ENCODE results near the gene MAFG.

DNA sequence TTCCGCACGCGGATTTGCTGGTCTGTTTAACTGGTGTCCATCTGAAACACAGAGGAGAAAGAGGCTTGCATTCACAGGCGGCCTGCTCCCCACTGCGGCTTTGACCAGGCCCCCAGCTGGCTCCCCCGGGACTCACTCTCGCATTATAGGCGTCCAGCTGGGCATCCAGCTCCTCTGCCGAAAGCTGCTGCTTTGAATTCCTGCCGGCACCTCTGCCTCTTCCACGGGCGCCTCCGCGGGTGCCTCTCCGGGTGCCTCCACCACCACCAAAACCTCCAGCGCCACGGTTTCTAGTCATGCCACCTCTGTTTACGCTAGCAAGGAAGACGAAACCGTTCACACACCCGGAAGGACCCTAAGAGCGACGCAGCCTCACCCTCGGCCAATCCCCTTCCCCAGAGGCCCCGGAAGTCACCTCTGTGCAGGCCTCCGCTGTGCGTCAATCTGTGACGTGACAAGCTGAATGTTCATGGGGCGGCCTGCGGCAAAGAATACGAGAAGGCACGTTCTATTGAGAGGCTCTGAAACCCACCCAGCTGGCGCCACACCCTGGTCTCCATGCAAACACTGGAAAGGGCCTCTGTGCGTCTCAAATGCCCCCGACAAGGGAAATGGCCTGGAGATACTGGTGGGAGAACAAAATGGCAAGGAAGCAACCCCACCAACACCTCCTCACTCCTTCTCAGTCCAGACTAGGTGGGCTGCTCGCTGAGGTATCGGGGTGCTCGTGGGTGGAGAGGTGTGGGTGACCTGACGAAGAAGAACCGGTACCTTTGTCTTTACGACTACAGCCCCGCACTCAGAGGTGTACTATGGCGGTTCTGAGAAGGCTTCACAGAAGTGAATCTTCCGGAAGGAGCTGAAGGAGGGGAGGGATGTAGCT, 39.2 kb downstream of the MAFG start:
- TF ChIP-seq CEBPB (IDR thresholded peaks at IDR 0.05) (no peak), CREB1 (IDR thresholded peaks at IDR 0.05; ENCODE audit: low read depth) (no peak), EP300 (IDR thresholded peaks at IDR 0.05; ENCODE audit: borderline replicate concordance) (no peak), ZBTB7A (IDR thresholded peaks at IDR 0.05; ENCODE audit: low read depth) (no peak), RAD21 (IDR thresholded peaks at IDR 0.05; ENCODE audit: low read depth) (no peak), FOXM1 (IDR thresholded peaks at IDR 0.05; ENCODE audit: borderline replicate concordance, low read depth) (no peak)
- TF ChIP-seq, protein P1, sequence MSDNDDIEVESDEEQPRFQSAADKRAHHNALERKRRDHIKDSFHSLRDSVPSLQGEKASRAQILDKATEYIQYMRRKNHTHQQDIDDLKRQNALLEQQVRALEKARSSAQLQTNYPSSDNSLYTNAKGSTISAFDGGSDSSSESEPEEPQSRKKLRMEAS (IDR thresholded peaks at IDR 0.05), result no peak

Data from Ishikawa (cell line).